ENCODE measurements around the gene HABP2.

DNA sequence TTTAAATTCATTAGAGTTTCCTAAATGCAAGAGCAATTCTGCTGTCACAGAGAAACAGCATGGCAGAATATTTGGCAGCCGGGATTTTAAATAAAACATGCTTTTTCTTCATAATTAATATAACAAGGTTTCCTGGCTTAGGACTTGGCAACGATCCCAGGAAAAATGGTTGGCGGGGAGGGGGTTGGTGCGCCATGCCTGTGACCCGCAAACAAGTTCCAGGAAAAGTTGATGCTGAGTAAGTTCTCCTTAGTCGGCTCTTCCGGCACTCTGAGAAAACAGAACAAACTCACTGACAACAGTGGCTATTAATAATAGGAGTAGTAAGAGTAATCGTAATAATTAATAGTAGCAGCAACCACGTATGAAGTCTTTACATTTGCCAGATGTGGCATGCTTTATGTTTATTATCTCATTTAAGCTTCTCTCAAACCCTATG, 4.6 kb downstream of the HABP2 start:
- TF ChIP-seq, protein P1, sequence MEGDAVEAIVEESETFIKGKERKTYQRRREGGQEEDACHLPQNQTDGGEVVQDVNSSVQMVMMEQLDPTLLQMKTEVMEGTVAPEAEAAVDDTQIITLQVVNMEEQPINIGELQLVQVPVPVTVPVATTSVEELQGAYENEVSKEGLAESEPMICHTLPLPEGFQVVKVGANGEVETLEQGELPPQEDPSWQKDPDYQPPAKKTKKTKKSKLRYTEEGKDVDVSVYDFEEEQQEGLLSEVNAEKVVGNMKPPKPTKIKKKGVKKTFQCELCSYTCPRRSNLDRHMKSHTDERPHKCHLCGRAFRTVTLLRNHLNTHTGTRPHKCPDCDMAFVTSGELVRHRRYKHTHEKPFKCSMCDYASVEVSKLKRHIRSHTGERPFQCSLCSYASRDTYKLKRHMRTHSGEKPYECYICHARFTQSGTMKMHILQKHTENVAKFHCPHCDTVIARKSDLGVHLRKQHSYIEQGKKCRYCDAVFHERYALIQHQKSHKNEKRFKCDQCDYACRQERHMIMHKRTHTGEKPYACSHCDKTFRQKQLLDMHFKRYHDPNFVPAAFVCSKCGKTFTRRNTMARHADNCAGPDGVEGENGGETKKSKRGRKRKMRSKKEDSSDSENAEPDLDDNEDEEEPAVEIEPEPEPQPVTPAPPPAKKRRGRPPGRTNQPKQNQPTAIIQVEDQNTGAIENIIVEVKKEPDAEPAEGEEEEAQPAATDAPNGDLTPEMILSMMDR (IDR thresholded peaks at IDR 0.05; ENCODE audit: insufficient read depth, low read depth, low read length): no peak
- TF ChIP-seq EZH2 (IDR thresholded peaks at IDR 0.05; ENCODE audit: insufficient read depth, low read length): no peak

Measured in astrocyte (in vitro differentiated cells and primary cell).